BE2C (cell line): ENCODE measurements around the gene ROBO1.

Experiments used
- DNase-seq: peaks from one replicate; pipeline ENCODE4 v3.0.0-alpha.2; 2020
- H3K27me3 ChIP-seq: fragments of 250-450 bp; sonication (Bioruptor Pico); 2 replicates; pipeline ENCODE4 v1.5.1; 2020; ENCODE audit warnings: mild to moderate bottlenecking
- H3K36me3 ChIP-seq: fragments of 250-450 bp; sonication (Bioruptor Pico); 2 replicates; pipeline ENCODE4 v1.5.1; 2020; ENCODE audit warnings: mild to moderate bottlenecking
- H3K4me1 ChIP-seq: fragments of 250-450 bp; sonication (Bioruptor Pico); 2 replicates; pipeline ENCODE4 v1.5.1; 2020
- H3K4me3 ChIP-seq: 2 replicates; pipeline ENCODE4 v1.5.1; 2011; ENCODE audit warnings: low read depth, low read length
- H3K9me3 ChIP-seq: fragments of 250-450 bp; sonication (Bioruptor Pico); 2 replicates; pipeline ENCODE4 v1.5.1; 2020
- CTCF ChIP-seq: IDR thresholded peaks from 2 replicates; pipeline ENCODE4 v1.5.1; 2012; ENCODE audit warnings: mild to moderate bottlenecking, low read depth, low read length

The ROBO1 gene

GRCh38 chr3:78974181-78974790 lies 793.5 kb downstream of the ROBO1 start:
- no peak for DNase-seq
- Histone ChIP-seq H3K27me3 (no peaks in the 10 kb centered on the region), H3K9me3 (no peaks in the 10 kb centered on the region), H3K4me3 (peak overlapping the region; percentile 37), H3K4me1 (peaks cover 46% of the 10 kb centered on the region), H3K36me3 (no peaks in the 10 kb centered on the region)
- TF ChIP-seq CTCF: no peak

- no peaks in the 10 kb centered on the region for H3K27me3 ChIP-seq
- no peak for DNase-seq
- H3K4me3 ChIP-seq: no peak overlapping the region
- no peaks in the 10 kb centered on the region for H3K9me3 ChIP-seq
- no peaks in the 10 kb centered on the region for H3K36me3 ChIP-seq
- H3K4me1 ChIP-seq: peaks cover 35% of the 10 kb centered on the region
- no peak for TF ChIP-seq CTCF
Measured at GRCh38 chr3:78972617-78973301, 795.0 kb downstream of the ROBO1 start.

GRCh38 chr3:78970656-78971055 lies 797.1 kb downstream of the ROBO1 start:
- Histone ChIP-seq H3K27me3 (no peaks in the 10 kb centered on the region), H3K9me3 (no peaks in the 10 kb centered on the region), H3K4me3 (no peak overlapping the region), H3K36me3 (no peaks in the 10 kb centered on the region), H3K4me1 (peaks cover 23% of the 10 kb centered on the region)
- TF ChIP-seq CTCF: no peak
- no peak for DNase-seq

GRCh38 chr3:78969483-78969882 lies 798.3 kb downstream of the ROBO1 start:
- no peaks in the 10 kb centered on the region for H3K9me3 ChIP-seq
- H3K4me3 ChIP-seq: no peak overlapping the region
- DNase-seq: peak; percentile 53
- H3K4me1 ChIP-seq: peaks cover 22% of the 10 kb centered on the region
- TF ChIP-seq CTCF: no peak
- H3K27me3 ChIP-seq: no peaks in the 10 kb centered on the region
- no peaks in the 10 kb centered on the region for H3K36me3 ChIP-seq

GRCh38 chr3:78967061-78967460 lies 800.7 kb downstream of the ROBO1 start:
- no peak for DNase-seq
- Histone ChIP-seq H3K4me3 (no peak overlapping the region), H3K27me3 (no peaks in the 10 kb centered on the region), H3K4me1 (peaks cover 7% of the 10 kb centered on the region), H3K36me3 (no peaks in the 10 kb centered on the region), H3K9me3 (no peaks in the 10 kb centered on the region)
- no peak for TF ChIP-seq CTCF

GRCh38 chr3:78963771-78964170 lies 804.0 kb downstream of the ROBO1 start:
- no peaks in the 10 kb centered on the region for H3K9me3 ChIP-seq
- no peak overlapping the region for H3K4me3 ChIP-seq
- no peaks in the 10 kb centered on the region for H3K36me3 ChIP-seq
- no peaks in the 10 kb centered on the region for H3K27me3 ChIP-seq
- no peak for DNase-seq
- no peaks in the 10 kb centered on the region for H3K4me1 ChIP-seq
- no peak for TF ChIP-seq CTCF
